A549 (cell line): ENCODE results near the gene OR2M4.

ENCODE experiments used
- BHLHE40 ChIP-seq: IDR thresholded peaks from 2 replicates; pipeline ENCODE4 v1.6.1; 2012; ENCODE audit warnings: low read depth, low read length, inconsistent platforms
- CEBPB ChIP-seq, 2 experiments: fragments of >200 bp in 1 of 2; sonication (Bioruptor Twin) in 1 of 2; formaldehyde crosslinking in 1 of 2; IDR thresholded peaks; 2 replicates each; pipeline ENCODE4 v1.6.1; 2012 to 2016
- EP300 ChIP-seq, 2 experiments: fragments of >200 bp; sonication (Bioruptor Twin); formaldehyde crosslinking; IDR thresholded peaks; 2 replicates in 1 of 2; 3 replicates in 1 of 2; pipeline ENCODE4 v1.6.1; 2016 to 2017
- ESRRA ChIP-seq: fragments of 150-350 bp; IDR thresholded peaks from 2 replicates; pipeline ENCODE4 v1.6.1; 2014; ENCODE audit warnings: mild to moderate bottlenecking, low read length, borderline replicate concordance
- FOSL2 ChIP-seq, 2 experiments: fragments of 450-650 bp in 1 of 2; fragments of >200 bp in 1 of 2; sonication (Bioruptor Twin) in 1 of 2; formaldehyde crosslinking; IDR thresholded peaks; 2 replicates each; pipeline versions ENCODE4 v1.5.0 to v1.6.1; 2016 to 2020; ENCODE audit warnings: mild to moderate bottlenecking in 1 of 2, moderate library complexity in 1 of 2
- MYC ChIP-seq: IDR thresholded peaks from 2 replicates; pipeline ENCODE4 v1.6.1; 2012; ENCODE audit warnings: mild to moderate bottlenecking, inconsistent platforms, low read length, improper control_type of control experiment, borderline replicate concordance
- POLR2A ChIP-seq: IDR thresholded peaks from 2 replicates; pipeline ENCODE4 v1.6.1; 2012; ENCODE audit warnings: mild to moderate bottlenecking, low read length
- TF ChIP-seq, protein P1 (sequence below): fragments of >200 bp; sonication (Bioruptor Twin); formaldehyde crosslinking; IDR thresholded peaks from 3 replicates; pipeline ENCODE4 v1.5.1; 2016
- TF ChIP-seq, protein P2 (sequence below): fragments of 200-600 bp; sonication (generic); IDR thresholded peaks from 2 replicates; pipeline ENCODE4 v1.6.1; 2016; ENCODE audit warnings: antibody characterized with exemption, mild to moderate bottlenecking, moderate library complexity
- TF ChIP-seq, protein P3 (sequence below): IDR thresholded peaks from 2 replicates; pipeline ENCODE4 v1.6.1; 2012
- TF ChIP-seq, protein P4 (sequence below): fragments of >200 bp; sonication (Bioruptor Twin); formaldehyde crosslinking; IDR thresholded peaks from 2 replicates; pipeline ENCODE4 v1.6.1; 2016
- TF ChIP-seq, protein P5 (sequence below): fragments of >200 bp; sonication (Bioruptor Twin); formaldehyde crosslinking; IDR thresholded peaks from 3 replicates; pipeline ENCODE4 v1.6.1; 2016

DNA sequence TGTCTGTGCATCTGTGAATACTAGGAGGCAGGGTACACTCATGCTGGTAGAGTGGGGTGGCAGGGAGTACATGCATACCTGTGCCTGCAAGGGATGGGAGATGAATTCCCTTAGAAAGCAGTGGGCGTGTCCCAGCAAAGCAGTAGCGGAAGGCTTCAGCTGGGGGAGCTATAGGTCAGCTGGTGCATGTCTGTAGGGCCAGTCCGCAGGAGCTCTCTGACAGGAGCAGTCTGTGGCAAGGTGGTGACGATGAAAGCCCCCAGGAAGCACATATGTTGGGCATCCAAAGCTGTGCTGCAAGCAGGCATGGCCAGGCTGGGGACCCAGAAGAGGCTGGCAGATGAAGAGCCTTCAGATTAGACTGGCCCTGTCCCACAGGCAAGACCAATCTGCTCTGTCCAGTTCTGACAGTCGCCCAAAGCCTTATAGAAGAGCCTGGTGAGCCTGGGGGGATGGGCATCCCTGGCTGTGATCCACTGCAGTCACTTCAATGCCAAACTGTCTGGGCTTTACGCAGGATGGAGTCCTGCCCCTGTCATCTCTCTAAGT is 1.8 kb upstream of the OR2M4 start:
- TF ChIP-seq, protein P1, sequence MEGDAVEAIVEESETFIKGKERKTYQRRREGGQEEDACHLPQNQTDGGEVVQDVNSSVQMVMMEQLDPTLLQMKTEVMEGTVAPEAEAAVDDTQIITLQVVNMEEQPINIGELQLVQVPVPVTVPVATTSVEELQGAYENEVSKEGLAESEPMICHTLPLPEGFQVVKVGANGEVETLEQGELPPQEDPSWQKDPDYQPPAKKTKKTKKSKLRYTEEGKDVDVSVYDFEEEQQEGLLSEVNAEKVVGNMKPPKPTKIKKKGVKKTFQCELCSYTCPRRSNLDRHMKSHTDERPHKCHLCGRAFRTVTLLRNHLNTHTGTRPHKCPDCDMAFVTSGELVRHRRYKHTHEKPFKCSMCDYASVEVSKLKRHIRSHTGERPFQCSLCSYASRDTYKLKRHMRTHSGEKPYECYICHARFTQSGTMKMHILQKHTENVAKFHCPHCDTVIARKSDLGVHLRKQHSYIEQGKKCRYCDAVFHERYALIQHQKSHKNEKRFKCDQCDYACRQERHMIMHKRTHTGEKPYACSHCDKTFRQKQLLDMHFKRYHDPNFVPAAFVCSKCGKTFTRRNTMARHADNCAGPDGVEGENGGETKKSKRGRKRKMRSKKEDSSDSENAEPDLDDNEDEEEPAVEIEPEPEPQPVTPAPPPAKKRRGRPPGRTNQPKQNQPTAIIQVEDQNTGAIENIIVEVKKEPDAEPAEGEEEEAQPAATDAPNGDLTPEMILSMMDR, result no peak
- TF ChIP-seq EP300 (IDR thresholded peaks at IDR 0.05), result no peak
- no peak for TF ChIP-seq BHLHE40
- TF ChIP-seq, protein P2, sequence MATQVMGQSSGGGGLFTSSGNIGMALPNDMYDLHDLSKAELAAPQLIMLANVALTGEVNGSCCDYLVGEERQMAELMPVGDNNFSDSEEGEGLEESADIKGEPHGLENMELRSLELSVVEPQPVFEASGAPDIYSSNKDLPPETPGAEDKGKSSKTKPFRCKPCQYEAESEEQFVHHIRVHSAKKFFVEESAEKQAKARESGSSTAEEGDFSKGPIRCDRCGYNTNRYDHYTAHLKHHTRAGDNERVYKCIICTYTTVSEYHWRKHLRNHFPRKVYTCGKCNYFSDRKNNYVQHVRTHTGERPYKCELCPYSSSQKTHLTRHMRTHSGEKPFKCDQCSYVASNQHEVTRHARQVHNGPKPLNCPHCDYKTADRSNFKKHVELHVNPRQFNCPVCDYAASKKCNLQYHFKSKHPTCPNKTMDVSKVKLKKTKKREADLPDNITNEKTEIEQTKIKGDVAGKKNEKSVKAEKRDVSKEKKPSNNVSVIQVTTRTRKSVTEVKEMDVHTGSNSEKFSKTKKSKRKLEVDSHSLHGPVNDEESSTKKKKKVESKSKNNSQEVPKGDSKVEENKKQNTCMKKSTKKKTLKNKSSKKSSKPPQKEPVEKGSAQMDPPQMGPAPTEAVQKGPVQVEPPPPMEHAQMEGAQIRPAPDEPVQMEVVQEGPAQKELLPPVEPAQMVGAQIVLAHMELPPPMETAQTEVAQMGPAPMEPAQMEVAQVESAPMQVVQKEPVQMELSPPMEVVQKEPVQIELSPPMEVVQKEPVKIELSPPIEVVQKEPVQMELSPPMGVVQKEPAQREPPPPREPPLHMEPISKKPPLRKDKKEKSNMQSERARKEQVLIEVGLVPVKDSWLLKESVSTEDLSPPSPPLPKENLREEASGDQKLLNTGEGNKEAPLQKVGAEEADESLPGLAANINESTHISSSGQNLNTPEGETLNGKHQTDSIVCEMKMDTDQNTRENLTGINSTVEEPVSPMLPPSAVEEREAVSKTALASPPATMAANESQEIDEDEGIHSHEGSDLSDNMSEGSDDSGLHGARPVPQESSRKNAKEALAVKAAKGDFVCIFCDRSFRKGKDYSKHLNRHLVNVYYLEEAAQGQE, result no peak
- TF ChIP-seq FOSL2 (IDR thresholded peaks at IDR 0.05), result no peak
- TF ChIP-seq FOSL2 (CRISPR knock-in tag; IDR thresholded peaks at IDR 0.05), result no peak
- TF ChIP-seq, protein P3, sequence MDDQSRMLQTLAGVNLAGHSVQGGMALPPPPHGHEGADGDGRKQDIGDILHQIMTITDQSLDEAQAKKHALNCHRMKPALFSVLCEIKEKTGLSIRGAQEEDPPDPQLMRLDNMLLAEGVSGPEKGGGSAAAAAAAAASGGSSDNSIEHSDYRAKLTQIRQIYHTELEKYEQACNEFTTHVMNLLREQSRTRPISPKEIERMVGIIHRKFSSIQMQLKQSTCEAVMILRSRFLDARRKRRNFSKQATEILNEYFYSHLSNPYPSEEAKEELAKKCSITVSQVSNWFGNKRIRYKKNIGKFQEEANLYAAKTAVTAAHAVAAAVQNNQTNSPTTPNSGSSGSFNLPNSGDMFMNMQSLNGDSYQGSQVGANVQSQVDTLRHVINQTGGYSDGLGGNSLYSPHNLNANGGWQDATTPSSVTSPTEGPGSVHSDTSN, result no peak
- no peak for TF ChIP-seq MYC
- no peak for TF ChIP-seq CEBPB (IDR thresholded peaks at IDR 0.05)
- no peak for TF ChIP-seq POLR2A
- TF ChIP-seq, protein P4, sequence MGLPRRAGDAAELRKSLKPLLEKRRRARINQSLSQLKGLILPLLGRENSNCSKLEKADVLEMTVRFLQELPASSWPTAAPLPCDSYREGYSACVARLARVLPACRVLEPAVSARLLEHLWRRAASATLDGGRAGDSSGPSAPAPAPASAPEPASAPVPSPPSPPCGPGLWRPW, result no peak
- TF ChIP-seq, protein P5, sequence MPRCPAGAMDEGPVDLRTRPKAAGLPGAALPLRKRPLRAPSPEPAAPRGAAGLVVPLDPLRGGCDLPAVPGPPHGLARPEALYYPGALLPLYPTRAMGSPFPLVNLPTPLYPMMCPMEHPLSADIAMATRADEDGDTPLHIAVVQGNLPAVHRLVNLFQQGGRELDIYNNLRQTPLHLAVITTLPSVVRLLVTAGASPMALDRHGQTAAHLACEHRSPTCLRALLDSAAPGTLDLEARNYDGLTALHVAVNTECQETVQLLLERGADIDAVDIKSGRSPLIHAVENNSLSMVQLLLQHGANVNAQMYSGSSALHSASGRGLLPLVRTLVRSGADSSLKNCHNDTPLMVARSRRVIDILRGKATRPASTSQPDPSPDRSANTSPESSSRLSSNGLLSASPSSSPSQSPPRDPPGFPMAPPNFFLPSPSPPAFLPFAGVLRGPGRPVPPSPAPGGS, result no peak
- TF ChIP-seq ESRRA, result no peak
